ENCODE data around the gene ATXN1. TPM values are rescaled to one million over a fixed set of nuclear protein-coding genes. Genes with fewer than 3 reads are reported as not detected.

The ATXN1 gene
- total and polyA plus RNA-seq, 2 of the 13 experiments (the other 11 are each of a cell fraction or from before 2014, with no cell fraction given) = 20.7 to 39.5 TPM

GRCh38 chr6:16742116-16742515 is 19.1 kb downstream of the ATXN1 start:
- 89% methylated on average over 1 of the region's 1 CpG for whole genome bisulfite sequencing (ENCODE audit: low lambda C conversion rate)
- Histone ChIP-seq H3K27me3 (ENCODE audit: control insufficient read depth in 1 of 2, insufficient read depth in 2 of 2, low read length in 2 of 2) (no peaks in the 10 kb centered on the region), H3K9me3 (ENCODE audit: low read length) (no peaks in the 10 kb centered on the region), H3K36me3 (replicated peaks in 1 of 2; ENCODE audit: control insufficient read depth in 1 of 2, insufficient read depth in 2 of 2, low read length in 2 of 2) (peaks cover 13 to 52% of the 10 kb centered on the region in 2 experiments), H3K4me3 (replicated peaks in 1 of 3; ENCODE audit: insufficient read depth in 1 of 3, low read depth in 2 of 3, low read length in 3 of 3) (no peak overlapping the region), H3K79me2 (ENCODE audit: insufficient read depth, low read length) (peaks cover 73% of the 10 kb centered on the region), H3K4me2 (ENCODE audit: low read depth, low read length) (no peak overlapping the region), H2AFZ (ENCODE audit: low read length) (no peak overlapping the region), H3K4me1 (ENCODE audit: insufficient read depth, low read length) (peaks cover 62% of the 10 kb centered on the region), H3K27ac (ENCODE audit: extremely low read length, insufficient read depth, low read length) (no peak overlapping the region), H3K9ac (ENCODE audit: insufficient read depth, low read depth, low read length) (no peak overlapping the region), H4K20me1 (ENCODE audit: insufficient read depth, low read length) (peaks cover 7% of the 10 kb centered on the region; the same call in 1 of the 2 replicates)
- no peak for TF ChIP-seq ATF3 (CRISPR knock-in tag; IDR thresholded peaks at IDR 0.05)
- no peak for TF ChIP-seq ZUFSP (CRISPR knock-in tag; IDR thresholded peaks at IDR 0.05; ENCODE audit: borderline replicate concordance)
- TF ChIP-seq BORCS8-MEF2B (CRISPR knock-in tag; IDR thresholded peaks at IDR 0.05) = no peak
- TF ChIP-seq EED (CRISPR knock-in tag; IDR thresholded peaks at IDR 0.05) = no peak
- no peak for TF ChIP-seq LBX2 (CRISPR knock-in tag; IDR thresholded peaks at IDR 0.05; ENCODE audit: borderline replicate concordance)
- no peak for TF ChIP-seq ZNF776 (CRISPR knock-in tag; IDR thresholded peaks at IDR 0.05)
- TF ChIP-seq PAXIP1 (CRISPR knock-in tag; conservative IDR thresholded peaks at IDR 0.05) = no peak
- TF ChIP-seq NBN (conservative IDR thresholded peaks at IDR 0.05) = no peak
- CTCF ChIA-PET (ENCODE audit: low intra/inter-chr PET ratio, low total read pairs) = no interaction called here
- ATAC-seq (no peak), FAIRE-seq (no peak), DNase-seq (ENCODE audit: low spot score) (no peak)
- BruUV-seq (replicated peaks) = no TSS peak
- in situ Hi-C loops (cut with HindIII; ENCODE audit: extremely low pct_ligation_motif_present, low pct_unique_long_range_greater_than_20kb) = no loop called here
- POLR2A ChIA-PET = no interaction called here
- intact Hi-C loops (cut with micrococcal nuclease; ENCODE audit: unreplicated experiment) = no loop called here
